Mesenchymal stem cell (in vitro differentiated cells and primary cell): Measurements from ENCODE around the gene TSC22D4.

Source experiments
- DNase-seq: peaks from one replicate; pipeline ENCODE4 v3.0.0-alpha.2; 2013
- H2AFZ ChIP-seq: one replicate; pipeline ENCODE4 v1.6.1; 2013; ENCODE audit warnings: low read depth, mild to moderate bottlenecking, control low read depth, inconsistent platforms, low read length, moderate library complexity
- H2AK5ac ChIP-seq: 2 replicates; pipeline ENCODE4 v1.6.1; 2013; ENCODE audit warnings: low read length, moderate library complexity, mild to moderate bottlenecking, inconsistent platforms; ENCODE audit not compliant: severe bottlenecking
- H2BK120ac ChIP-seq: one replicate; pipeline ENCODE4 v1.6.1; 2013; ENCODE audit warnings: low read depth, mild to moderate bottlenecking, inconsistent platforms, low read length, moderate library complexity
- H2BK12ac ChIP-seq, 2 experiments: one replicate each; pipeline ENCODE4 v1.6.1; 2013; ENCODE audit warnings: inconsistent platforms in 2 of 2, low read length in 2 of 2, mild to moderate bottlenecking in 2 of 2, moderate library complexity in 2 of 2, control low read depth in 1 of 2
- H2BK15ac ChIP-seq: one replicate; pipeline ENCODE4 v1.6.1; 2013; ENCODE audit warnings: mild to moderate bottlenecking, low read depth, inconsistent platforms; ENCODE audit not compliant: poor library complexity, severe bottlenecking
- H2BK5ac ChIP-seq: 2 replicates; pipeline ENCODE4 v1.6.1; 2013; ENCODE audit warnings: low read depth, mild to moderate bottlenecking, low read length, control low read depth, inconsistent platforms; ENCODE audit not compliant: poor library complexity, severe bottlenecking
- H3K14ac ChIP-seq, 2 experiments: one replicate each; pipeline ENCODE4 v1.6.1; 2013; ENCODE audit warnings: inconsistent platforms in 2 of 2, low read length in 2 of 2, control low read depth in 1 of 2, mild to moderate bottlenecking in 1 of 2, moderate library complexity in 1 of 2
- H3K18ac ChIP-seq, 2 experiments: one replicate each; pipeline ENCODE4 v1.6.1; 2013; ENCODE audit warnings: inconsistent platforms in 2 of 2, low read length in 2 of 2, control low read depth in 1 of 2, low read depth in 1 of 2, mild to moderate bottlenecking in 1 of 2
- H3K23ac ChIP-seq, 2 experiments: one replicate each; pipeline ENCODE4 v1.6.1; 2013; ENCODE audit warnings: inconsistent platforms in 2 of 2, low read length in 2 of 2, mild to moderate bottlenecking in 2 of 2, moderate library complexity in 2 of 2, control low read depth in 1 of 2
- H3K27ac ChIP-seq: 2 replicates; pipeline ENCODE4 v1.5.1; 2013; ENCODE audit warnings: mild to moderate bottlenecking, moderate library complexity, low read length, control low read depth, inconsistent platforms; ENCODE audit not compliant: poor library complexity, severe bottlenecking
- H3K27me3 ChIP-seq, 2 experiments: 2 replicates each; pipeline versions ENCODE4 v1.6.1 to v1.7.0; 2013; ENCODE audit warnings: low read length in 2 of 2, mild to moderate bottlenecking in 2 of 2, moderate library complexity in 2 of 2, control low read depth in 1 of 2, inconsistent platforms in 1 of 2; ENCODE audit not compliant: control insufficient read depth in 1 of 2, insufficient read depth in 1 of 2
- H3K36me3 ChIP-seq, 2 experiments: 2 replicates each; pipeline versions ENCODE4 v1.6.1 to v1.7.0; 2013; ENCODE audit warnings: low read length in 2 of 2, control low read depth in 1 of 2, inconsistent platforms in 1 of 2, low read depth in 1 of 2, mild to moderate bottlenecking in 1 of 2; ENCODE audit not compliant: insufficient read depth in 2 of 2, control insufficient read depth in 1 of 2
- H3K4ac ChIP-seq, 2 experiments: one replicate each; pipeline ENCODE4 v1.6.1; 2013; ENCODE audit warnings: inconsistent platforms in 2 of 2, low read length in 2 of 2, mild to moderate bottlenecking in 2 of 2, moderate library complexity in 2 of 2, control low read depth in 1 of 2, low read depth in 1 of 2
- H3K4me1 ChIP-seq: 2 replicates; pipeline ENCODE4 v1.6.1; 2013; ENCODE audit warnings: low read depth, low read length, control low read depth; ENCODE audit not compliant: control insufficient read depth, insufficient read depth
- H3K4me2 ChIP-seq: 2 replicates; pipeline ENCODE4 v1.6.1; 2013; ENCODE audit warnings: low read length, mild to moderate bottlenecking, inconsistent platforms; ENCODE audit not compliant: poor library complexity, severe bottlenecking
- H3K4me3 ChIP-seq, 2 experiments: 2 replicates each; pipeline versions ENCODE4 v1.5.1 to v1.7.0; 2013; ENCODE audit warnings: low read length in 2 of 2, mild to moderate bottlenecking in 2 of 2, control low read depth in 1 of 2, low read depth in 1 of 2; ENCODE audit not compliant: insufficient read depth in 1 of 2
- H3K79me1 ChIP-seq: replicated peaks from 2 replicates; pipeline ENCODE4 v1.6.1; 2013; ENCODE audit warnings: mild to moderate bottlenecking, control low read depth, low read length, inconsistent platforms; ENCODE audit not compliant: poor library complexity, severe bottlenecking
- H3K9ac ChIP-seq: 2 replicates; pipeline ENCODE4 v1.7.0; 2013; ENCODE audit warnings: mild to moderate bottlenecking, low read length, moderate library complexity
- H3K9me3 ChIP-seq: 2 replicates; pipeline ENCODE4 v1.7.0; 2013; ENCODE audit warnings: mild to moderate bottlenecking, low read length; ENCODE audit not compliant: control insufficient read depth
- H4K8ac ChIP-seq: one replicate; pipeline ENCODE4 v1.6.1; 2013; ENCODE audit warnings: inconsistent platforms, mild to moderate bottlenecking, low read length, moderate library complexity
- H4K91ac ChIP-seq: one replicate; pipeline ENCODE4 v1.6.1; 2013; ENCODE audit warnings: mild to moderate bottlenecking, low read length, inconsistent platforms
- WGBS: methylation state at CpG from one replicate; pipeline ENCODE4 v1.1.7; 2013; ENCODE audit warnings: mixed read lengths; 5-methylcytosine and 5-hydroxymethylcytosine counted together

The TSC22D4 gene

DNA sequence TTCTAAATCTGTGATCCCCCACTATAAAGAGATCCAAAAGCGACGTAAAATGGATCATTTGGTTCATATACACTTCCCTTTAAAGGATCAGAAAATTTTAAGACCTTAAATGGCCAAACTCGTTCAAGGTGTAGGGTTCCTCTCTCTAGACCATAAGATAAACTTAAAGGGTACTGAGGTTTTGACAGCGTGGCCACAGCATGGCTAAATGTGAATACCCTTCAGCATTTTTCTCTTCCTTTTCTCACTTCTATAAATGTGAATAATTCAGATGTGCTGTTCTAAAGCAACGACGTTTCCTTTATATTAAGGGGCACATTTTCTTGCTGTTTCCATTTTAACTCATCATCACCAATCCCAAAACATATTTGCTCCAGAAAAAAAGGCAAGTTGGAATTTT is 55.7 kb downstream of the TSC22D4 start:
- H3K4me1 ChIP-seq, result peaks cover 5% of the 10 kb centered on the region
- no peak overlapping the region for H2AK5ac ChIP-seq
- no peaks in the 10 kb centered on the region for H3K79me1 ChIP-seq
- no peaks in the 10 kb centered on the region for H3K27me3 ChIP-seq
- no peak overlapping the region for H3K4ac ChIP-seq
- H3K23ac ChIP-seq, result no peak overlapping the region
- H3K27ac ChIP-seq, result no peak overlapping the region
- no peak overlapping the region for H4K91ac ChIP-seq
- no peak overlapping the region for H3K4me2 ChIP-seq
- H3K4me3 ChIP-seq, result no peak overlapping the region
- H4K8ac ChIP-seq, result no peak overlapping the region
- H3K14ac ChIP-seq, result no peak overlapping the region
- H3K9ac ChIP-seq, result no peak overlapping the region
- no peak overlapping the region for H2BK15ac ChIP-seq
- no peak overlapping the region for H3K18ac ChIP-seq
- H2BK12ac ChIP-seq, result no peak overlapping the region
- 83% methylated on average over 5 of the region's 6 CpGs for WGBS
- H2BK120ac ChIP-seq, result no peak overlapping the region
- no peak overlapping the region for H2AFZ ChIP-seq
- H2BK5ac ChIP-seq, result no peak overlapping the region
- no peak for DNase-seq
- peaks cover 0 to 12% of the 10 kb centered on the region in 2 experiments for H3K36me3 ChIP-seq
- H3K9me3 ChIP-seq, result no peaks in the 10 kb centered on the region

DNA sequence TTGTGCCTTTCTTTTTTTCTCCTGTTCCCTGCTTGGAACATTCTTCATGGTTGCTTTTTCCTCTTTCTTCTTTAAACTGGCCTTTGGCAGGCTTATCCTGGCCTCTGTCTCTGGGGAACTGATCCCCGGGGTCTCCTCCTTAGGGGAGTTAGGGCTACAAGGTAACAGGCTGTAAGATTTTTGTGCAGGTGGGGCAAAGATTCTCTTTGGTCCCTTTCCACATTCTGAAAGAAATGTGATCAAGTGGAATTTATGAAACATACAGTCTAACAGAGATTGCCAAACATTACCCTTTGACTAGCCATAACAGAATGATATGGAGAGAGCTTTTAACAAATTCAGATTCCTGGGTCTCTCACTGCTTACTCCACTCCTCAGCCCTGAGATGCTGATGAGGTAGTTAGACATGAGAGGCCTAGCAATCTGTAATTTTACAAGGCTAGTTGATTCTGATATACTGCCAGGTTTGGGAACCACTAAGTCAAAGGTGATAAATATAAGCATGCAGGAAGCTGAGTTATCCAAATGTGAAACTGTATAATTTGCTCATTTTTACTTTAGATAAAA is 59.3 kb downstream of the TSC22D4 start:
- H2BK120ac ChIP-seq, result no peak overlapping the region
- H2AK5ac ChIP-seq, result no peak overlapping the region
- H3K23ac ChIP-seq, result no peak overlapping the region
- H3K4ac ChIP-seq, result no peak overlapping the region
- DNase-seq, result no peak
- H3K14ac ChIP-seq, result no peak overlapping the region
- no peaks in the 10 kb centered on the region for H3K79me1 ChIP-seq
- 67% methylated on average over 1 of the region's 1 CpG for WGBS
- H3K18ac ChIP-seq, result no peak overlapping the region
- H3K4me3 ChIP-seq, result no peak overlapping the region
- H4K8ac ChIP-seq, result no peak overlapping the region
- H3K9ac ChIP-seq, result no peak overlapping the region
- H3K27ac ChIP-seq, result no peak overlapping the region
- no peak overlapping the region for H2AFZ ChIP-seq
- no peaks in the 10 kb centered on the region for H3K9me3 ChIP-seq
- H2BK5ac ChIP-seq, result no peak overlapping the region
- no peak overlapping the region for H2BK15ac ChIP-seq
- H3K27me3 ChIP-seq, result no peaks in the 10 kb centered on the region
- no peak overlapping the region for H2BK12ac ChIP-seq
- H3K4me1 ChIP-seq, result no peaks in the 10 kb centered on the region
- H3K4me2 ChIP-seq, result no peak overlapping the region
- H4K91ac ChIP-seq, result no peak overlapping the region
- peaks cover 0 to 13% of the 10 kb centered on the region in 2 experiments for H3K36me3 ChIP-seq

DNA sequence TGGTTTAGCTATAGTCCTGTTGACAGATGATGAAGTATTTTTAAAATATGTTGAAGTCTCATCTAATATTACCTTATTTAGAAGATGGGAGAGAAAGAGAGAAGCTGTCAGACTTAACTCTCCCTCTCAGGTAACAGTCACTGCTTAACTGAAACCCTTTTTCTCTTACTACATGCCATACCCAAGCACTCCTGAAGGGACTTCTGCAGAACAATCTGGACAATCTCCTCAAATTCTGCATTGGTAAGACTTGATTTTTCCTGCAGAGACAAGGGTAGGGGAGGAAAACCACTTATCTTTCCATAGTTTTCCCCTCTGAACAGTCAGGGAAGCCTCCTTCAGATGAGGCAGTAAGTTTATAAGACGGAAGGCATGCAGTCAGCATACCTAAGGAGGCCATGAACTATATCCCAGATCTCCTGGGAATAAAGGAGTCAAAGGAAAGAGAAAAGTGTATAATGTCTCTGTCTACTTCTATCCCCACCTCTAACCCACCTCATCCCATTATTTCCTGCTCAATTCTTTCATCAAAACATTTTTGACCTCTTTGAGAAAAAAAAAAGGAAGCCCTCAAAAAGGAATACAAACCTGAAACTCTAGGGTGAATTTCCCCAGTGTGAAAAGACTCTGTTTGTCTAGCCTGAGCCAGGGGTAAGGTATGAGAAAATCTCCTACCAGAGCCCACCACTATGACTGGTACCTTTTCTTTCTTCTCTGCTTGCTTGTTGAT is 59.9 kb downstream of the TSC22D4 start:
- peaks cover 0 to 12% of the 10 kb centered on the region in 2 experiments for H3K36me3 ChIP-seq
- H2BK12ac ChIP-seq, result no peak overlapping the region
- no peak overlapping the region for H3K14ac ChIP-seq
- H4K91ac ChIP-seq, result no peak overlapping the region
- no peak overlapping the region for H2BK5ac ChIP-seq
- H3K4me1 ChIP-seq, result no peaks in the 10 kb centered on the region
- no peak overlapping the region for H3K4me3 ChIP-seq
- H3K4me2 ChIP-seq, result no peak overlapping the region
- no peaks in the 10 kb centered on the region for H3K79me1 ChIP-seq
- H3K27me3 ChIP-seq, result no peaks in the 10 kb centered on the region
- no CpG with 5 or more reads among the region's 1 CpG for WGBS
- no peak overlapping the region for H3K9ac ChIP-seq
- DNase-seq, result no peak
- H3K9me3 ChIP-seq, result no peaks in the 10 kb centered on the region
- no peak overlapping the region for H2BK120ac ChIP-seq
- no peak overlapping the region for H2BK15ac ChIP-seq
- no peak overlapping the region for H4K8ac ChIP-seq
- no peak overlapping the region for H3K4ac ChIP-seq
- H3K27ac ChIP-seq, result no peak overlapping the region
- H3K18ac ChIP-seq, result no peak overlapping the region
- H2AFZ ChIP-seq, result no peak overlapping the region
- no peak overlapping the region for H2AK5ac ChIP-seq
- no peak overlapping the region for H3K23ac ChIP-seq
